Measurements from ENCODE around the gene FRMD4A.
A peak's percentile ranks its signal among the peaks of the same experiment; 100 is the strongest.

FRMD4A gene

DNA sequence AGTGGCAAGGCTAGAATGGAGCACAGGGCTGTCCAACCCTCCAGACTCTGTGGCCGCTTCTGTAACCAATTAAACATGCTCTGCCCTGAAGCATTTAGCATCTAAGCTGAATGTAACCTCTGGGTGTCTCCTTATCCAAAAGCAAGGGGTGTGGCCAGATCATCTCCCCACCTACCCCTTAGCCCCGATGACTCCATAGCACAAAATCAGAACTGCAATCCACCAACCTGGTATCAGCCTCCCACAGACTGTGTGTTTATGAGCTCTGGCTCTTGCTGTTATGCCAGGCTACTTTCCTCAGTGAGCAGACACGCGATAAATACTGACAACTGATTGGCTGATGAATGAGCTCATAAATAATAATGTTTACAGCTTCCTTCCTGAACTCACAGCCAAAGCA, 3.2 kb downstream of the FRMD4A start:
- TF ChIP-seq, protein P1, sequence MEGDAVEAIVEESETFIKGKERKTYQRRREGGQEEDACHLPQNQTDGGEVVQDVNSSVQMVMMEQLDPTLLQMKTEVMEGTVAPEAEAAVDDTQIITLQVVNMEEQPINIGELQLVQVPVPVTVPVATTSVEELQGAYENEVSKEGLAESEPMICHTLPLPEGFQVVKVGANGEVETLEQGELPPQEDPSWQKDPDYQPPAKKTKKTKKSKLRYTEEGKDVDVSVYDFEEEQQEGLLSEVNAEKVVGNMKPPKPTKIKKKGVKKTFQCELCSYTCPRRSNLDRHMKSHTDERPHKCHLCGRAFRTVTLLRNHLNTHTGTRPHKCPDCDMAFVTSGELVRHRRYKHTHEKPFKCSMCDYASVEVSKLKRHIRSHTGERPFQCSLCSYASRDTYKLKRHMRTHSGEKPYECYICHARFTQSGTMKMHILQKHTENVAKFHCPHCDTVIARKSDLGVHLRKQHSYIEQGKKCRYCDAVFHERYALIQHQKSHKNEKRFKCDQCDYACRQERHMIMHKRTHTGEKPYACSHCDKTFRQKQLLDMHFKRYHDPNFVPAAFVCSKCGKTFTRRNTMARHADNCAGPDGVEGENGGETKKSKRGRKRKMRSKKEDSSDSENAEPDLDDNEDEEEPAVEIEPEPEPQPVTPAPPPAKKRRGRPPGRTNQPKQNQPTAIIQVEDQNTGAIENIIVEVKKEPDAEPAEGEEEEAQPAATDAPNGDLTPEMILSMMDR (conservative IDR thresholded peaks at IDR 0.05) = no peak
- peak overlapping the region; percentile 51 for H3K27ac ChIP-seq

DNA sequence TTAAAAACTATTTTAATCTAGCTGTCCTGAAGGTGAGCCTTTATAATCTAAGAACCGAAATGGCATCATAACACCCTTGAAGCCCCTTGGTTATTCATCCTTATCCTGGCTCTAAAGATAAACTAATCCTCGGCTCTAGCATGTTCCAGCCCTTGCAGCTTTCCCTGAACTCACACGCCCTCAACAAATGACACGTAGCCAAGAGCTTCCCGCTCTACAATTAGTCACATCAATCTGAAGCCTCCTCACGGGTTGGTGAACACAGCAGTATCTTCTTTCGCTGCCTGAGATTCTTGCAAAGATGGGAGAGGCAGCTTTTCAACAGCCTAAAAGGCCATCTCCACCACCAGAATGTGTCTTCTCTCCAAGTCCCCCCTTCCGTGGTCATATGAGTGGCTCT, 4.1 kb downstream of the FRMD4A start:
- H3K27ac ChIP-seq = no peak overlapping the region; the same call in 1 of the 2 replicates
- TF ChIP-seq, protein P1 (conservative IDR thresholded peaks at IDR 0.05) = no peak

DNA sequence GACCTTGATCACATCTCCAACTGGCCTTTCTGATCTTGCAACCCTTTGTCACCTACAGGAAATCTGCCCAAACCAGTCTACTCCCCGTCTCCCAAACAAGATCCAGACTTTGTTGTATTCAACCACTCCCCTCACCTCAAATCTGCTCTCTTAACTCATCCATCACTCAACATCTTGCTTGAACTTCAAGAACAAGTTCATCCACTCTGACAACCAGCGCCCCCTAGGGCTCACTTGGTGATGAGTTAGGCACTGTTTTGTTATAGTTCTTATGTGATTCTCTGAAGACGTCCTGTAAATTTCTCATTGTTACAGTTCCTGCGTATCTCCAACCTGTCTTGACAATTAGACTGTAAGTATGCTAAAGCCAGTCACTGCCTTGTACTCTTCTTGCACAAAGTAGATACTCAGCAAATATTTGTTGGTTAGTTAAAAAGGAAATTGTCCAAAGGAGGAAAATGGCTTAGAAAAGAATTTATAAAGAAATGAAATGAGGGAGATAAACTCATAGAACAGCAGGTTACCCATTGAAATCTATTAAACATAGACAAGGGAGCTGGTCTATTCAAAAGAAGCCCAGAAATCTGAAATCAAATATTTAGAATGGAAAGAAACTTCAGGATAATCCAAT, 5.3 kb downstream of the FRMD4A start:
- no peak overlapping the region for H3K27ac ChIP-seq
- TF ChIP-seq, protein P1 (conservative IDR thresholded peaks at IDR 0.05) = peak; percentile 50

DNA sequence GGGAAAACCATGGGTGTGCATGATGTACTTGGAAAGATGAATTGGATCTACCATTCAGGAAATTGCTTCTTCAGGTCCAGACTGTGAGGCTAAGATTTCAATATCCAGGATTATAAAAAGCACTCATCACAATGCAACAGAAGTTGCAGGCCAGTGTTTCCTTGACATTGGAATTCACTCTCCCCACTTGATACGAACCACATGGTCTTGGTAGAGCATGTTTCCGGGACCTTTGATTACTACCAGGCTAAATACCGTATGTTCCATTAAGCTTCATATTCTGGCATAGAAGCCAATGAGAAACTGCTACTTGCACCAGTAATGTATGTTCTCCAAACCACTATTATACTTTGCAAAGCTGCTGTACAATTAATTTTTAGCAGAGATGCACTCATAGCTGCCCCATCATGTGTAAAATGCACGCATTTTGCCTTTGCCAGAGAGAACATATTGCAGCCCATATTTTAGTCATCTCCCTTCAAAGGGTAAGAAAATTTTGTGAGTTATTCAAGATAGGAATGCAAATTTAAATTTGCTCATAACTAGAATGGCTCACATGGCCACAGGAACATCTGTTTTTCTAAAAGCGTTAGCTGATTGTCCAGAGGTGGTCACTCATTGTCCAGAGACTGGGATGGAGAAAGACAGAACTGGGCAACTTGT, 8.1 kb downstream of the FRMD4A start:
- TF ChIP-seq, protein P1 (conservative IDR thresholded peaks at IDR 0.05) = no peak

DNA sequence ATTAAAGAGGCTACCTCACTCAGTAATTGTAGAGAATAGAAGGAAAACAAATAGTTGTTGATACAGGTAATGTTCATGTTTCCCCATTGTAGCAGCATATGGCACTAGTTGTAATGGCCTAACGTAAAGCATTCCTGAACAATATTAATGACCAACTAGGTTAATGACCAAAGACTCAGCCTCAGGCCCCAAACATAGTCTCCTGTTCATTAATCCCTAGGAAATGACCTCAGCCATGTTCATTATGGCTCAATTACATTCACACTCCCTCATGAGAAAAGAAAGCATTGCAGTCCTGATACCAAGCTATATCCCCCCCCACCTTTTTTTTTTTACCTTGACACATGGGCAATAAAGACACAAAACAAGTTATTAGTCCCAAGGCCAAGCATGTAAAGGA, 12.7 kb downstream of the FRMD4A start:
- TF ChIP-seq, protein P1 (conservative IDR thresholded peaks at IDR 0.05) = no peak
- no peak overlapping the region for H3K27ac ChIP-seq

More for the DNA sequence above, 8.1 kb downstream of the FRMD4A start:
- no peak overlapping the region for H3K27ac ChIP-seq

DNA sequence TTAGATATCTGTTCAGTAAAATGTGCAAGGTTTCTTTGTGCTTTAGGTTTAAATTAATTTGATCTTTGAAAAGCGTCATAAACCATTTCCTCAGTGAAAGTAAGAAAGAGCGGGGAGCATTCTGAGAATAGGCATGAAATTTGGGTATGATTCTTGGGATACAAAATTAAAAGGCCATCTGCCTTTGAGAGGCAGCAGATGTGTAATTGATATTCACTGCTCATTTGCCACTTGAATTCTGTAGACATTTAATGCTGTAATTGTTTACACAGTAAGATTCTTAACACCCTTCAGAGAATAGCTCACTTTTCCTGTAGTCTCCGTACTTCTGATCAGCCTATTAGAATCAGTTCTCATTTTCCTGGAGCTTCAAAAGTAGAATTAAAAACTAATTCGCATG, 18.7 kb downstream of the FRMD4A start:
- no peak overlapping the region for H3K27ac ChIP-seq
- TF ChIP-seq, protein P1 (conservative IDR thresholded peaks at IDR 0.05) = no peak

DNA sequence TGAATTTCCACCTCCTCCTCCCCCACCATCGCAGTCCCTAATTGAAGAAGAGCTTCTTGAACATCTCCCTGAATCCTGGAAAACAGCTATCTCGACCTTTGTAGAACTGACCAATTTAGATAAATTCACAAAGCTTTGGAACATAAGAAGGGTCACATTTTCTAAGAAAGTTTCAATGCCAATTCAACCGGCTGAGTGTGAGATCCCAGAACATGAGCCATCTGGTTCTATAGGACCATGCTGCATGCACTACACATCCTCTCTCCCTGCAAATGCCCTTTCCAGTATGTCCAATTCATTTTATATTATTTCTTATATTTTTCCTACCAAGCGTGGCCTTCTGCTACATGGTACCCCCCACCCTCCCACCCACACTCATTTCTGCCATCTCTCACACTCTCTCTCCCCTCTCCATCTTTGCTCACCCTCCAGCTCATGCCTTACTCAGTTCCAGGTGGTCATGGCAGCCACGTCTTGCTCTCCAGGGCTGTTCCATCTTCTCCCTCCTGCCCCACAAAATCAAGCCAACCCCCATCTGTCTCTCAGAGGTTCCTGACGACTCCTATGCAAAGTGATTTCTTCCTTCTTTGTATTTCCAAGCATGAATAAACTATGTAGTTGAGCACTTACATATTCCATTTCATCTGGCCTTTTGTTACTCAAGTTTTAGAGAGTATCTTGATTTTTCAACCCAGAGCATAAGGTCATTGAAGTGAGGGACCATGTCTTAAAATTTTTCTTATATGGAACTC, 19.3 kb downstream of the FRMD4A start:
- H3K27ac ChIP-seq = no peak overlapping the region
- TF ChIP-seq, protein P1 (conservative IDR thresholded peaks at IDR 0.05) = no peak

Data from VCaP (cell line).